Activated CD8-positive, alpha-beta memory T cell treated with anti-CD3 and anti-CD28 coated beads, Interleukin-2, amount 50 U/mL, for 4 hours (primary cell): Measurements from ENCODE around the gene CAMTA2.

Experiments used
- DNase-seq: peaks from one replicate; pipeline ENCODE4 v3.0.0-alpha.2; 2020

The CAMTA2 gene

GRCh38 chr17:4968486-4969046, 18.9 kb downstream of the CAMTA2 start:
- DNase-seq = no peak

DNA sequence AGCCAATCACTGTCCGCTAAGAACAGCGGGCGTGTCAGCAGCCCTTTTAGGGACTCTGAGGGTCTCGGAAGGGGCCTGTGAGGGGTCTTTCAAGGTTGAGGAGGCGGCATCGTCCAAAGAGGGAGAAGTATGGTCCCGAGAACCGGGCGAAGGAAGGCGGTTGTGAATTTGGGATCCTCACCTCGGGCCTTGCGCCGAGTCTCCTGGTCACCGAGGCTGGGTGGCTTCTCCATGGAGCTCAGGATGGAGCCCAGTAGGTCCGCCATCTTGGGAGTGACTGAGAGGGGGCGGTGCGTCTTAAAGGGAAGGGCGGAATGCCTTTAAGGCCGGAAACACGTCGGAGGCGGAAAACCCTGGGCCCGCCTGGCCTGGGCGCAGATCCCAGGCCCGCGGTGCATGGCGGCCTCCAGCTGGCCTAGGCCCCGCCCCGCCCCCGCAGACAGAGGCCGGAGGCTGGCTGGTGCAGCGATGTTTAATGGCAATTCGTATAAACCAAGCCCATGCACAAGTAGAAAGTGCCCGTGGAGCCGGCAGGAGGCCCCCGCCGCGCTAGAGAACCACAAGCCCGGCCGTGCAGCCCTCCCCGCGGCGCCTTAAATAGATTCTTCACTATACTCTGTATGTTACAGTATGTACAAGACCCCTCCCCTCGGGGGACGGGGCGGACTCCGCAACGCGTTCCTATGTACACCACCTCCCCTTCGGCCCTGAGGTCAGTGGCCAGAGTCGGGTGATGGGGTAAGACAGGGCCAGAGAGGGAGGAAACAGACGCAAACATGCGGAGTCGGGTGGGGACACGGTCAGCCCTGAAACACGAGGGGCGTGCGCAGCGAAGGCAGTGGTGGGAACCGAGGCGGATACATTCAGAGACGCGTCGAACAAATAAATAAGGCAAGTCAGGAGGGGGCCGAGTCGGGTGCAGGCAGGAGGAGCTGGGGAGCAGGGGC, 19.7 kb downstream of the CAMTA2 start, which contains the start of gene SPAG7:
Gene SPAG7 (minus strand): TSS at position 279 of the 947 bp plus-strand sequence. CDS start 13 bp downstream, at position 266.
- peak; percentile 90 for DNase-seq

GRCh38 chr17:4966844-4967538, 20.5 kb downstream of the CAMTA2 start:
- peak; percentile 88 for DNase-seq

- no peak for DNase-seq
These were observed 22.0 kb downstream of the CAMTA2 start for GRCh38 chr17:4965311-4965986.

DNA sequence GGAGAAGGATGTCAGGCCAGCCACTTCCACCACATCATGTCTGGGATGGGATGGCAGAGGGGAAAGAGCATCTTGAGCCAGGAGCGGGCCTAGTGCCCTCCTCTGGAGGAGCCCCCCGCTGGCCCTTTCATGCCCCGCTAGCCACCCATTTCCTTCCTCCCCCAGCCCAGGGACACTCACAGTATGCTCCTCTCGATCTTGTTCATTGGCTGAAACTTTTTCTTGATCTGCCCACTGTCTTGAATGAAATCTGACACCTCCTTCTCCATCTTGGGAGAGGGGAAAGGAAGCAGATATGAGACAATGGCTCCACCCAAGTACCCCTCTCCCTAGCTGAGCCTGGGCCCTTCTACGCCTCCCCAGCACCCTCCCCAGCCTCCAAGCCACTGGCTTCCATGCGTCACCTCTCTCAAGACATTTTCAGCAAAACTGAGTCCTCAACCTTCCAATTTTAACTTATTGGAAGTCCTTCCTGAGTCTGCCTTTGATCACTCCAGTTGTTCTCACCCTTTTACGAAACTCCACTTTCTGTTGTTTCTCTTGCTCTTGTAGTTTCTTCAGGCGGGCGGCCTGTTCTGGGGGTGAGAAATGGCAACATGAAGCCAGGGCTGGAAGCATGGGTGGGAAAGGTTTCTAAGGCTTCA, 27.1 kb downstream of the CAMTA2 start:
- DNase-seq = no peak

GRCh38 chr17:4959261-4959965, 28.1 kb downstream of the CAMTA2 start:
- DNase-seq = no peak

DNA sequence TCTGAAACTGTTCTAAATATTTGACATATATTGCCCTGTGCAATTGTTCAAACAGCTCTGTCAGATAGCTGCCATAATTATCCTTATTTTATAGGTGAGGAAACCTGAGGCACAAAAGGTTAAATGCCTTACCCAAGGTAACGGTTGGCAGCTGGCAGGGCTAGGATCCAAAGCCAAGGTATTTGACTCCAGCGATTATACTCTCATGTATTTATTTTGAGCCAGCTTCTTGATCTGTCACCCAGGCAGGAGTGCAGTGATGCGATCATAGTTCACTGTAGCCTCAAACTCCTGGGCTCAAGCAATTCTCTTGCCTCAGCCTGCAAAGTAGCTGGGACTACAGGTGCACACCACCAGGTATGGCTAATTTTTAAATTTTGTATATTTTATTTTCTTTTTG, 29.4 kb downstream of the CAMTA2 start:
- DNase-seq = no peak

DNA sequence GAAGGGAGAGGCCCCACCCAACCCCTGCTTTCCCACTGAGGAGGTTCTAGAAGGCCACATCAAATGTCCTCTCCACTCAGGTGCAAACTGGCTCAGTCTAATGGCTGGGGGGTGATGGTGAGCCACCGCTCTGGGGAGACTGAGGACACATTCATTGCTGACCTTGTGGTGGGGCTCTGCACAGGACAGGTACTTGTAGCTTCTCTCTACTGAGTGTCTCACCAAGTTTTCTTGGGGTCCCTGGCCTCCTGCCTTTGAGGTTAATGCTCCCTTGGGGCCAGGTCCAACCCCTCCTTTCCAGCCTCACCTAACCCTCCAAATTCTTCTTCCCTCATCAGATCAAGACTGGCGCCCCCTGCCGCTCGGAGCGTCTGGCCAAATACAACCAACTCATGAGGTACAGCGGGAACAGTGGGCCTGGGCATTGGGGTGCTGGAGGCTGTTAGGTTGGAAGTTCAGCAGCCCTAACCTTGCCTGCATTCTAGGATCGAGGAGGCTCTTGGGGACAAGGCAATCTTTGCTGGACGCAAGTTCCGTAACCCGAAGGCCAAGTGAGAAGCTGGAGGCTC, 30.9 kb downstream of the CAMTA2 start:
- peak; percentile 51 for DNase-seq

- no peak for DNase-seq
These were observed 32.4 kb downstream of the CAMTA2 start for GRCh38 chr17:4955091-4955490.

- no peak for DNase-seq
These were observed 34.0 kb downstream of the CAMTA2 start for GRCh38 chr17:4953451-4953961.

DNA sequence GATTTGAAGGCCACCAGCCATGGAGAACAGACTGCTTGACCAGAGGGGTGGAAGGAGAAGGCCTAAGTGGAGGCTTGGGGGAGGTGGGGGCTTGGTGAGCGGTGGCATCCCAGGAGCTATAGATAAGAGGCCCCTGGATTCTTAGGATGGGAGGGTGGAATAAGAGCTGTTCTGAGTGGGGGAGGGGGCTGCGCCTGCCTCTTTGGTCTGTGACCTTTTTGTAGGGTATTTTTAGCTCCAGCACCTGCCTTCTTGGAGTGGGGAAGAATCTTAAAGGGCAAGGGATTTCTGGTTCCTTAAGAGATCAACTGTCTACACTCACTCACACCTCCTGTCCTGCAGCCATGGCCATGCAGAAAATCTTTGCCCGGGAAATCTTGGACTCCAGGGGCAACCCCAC, 36.0 kb downstream of the CAMTA2 start:
- DNase-seq = no peak

GRCh38 chr17:4950746-4951204, 36.7 kb downstream of the CAMTA2 start, which contains the start of gene ENO3:
TSS of gene ENO3 (plus strand) at chr17:4951119. CDS start at chr17:4951830, 711 bp downstream.
- DNase-seq = no peak

GRCh38 chr17:4950075-4950745, 37.3 kb downstream of the CAMTA2 start:
- DNase-seq = peak; percentile 70

- DNase-seq = peak; percentile 74
These were observed 38.0 kb downstream of the CAMTA2 start for GRCh38 chr17:4949321-4950074.

DNA sequence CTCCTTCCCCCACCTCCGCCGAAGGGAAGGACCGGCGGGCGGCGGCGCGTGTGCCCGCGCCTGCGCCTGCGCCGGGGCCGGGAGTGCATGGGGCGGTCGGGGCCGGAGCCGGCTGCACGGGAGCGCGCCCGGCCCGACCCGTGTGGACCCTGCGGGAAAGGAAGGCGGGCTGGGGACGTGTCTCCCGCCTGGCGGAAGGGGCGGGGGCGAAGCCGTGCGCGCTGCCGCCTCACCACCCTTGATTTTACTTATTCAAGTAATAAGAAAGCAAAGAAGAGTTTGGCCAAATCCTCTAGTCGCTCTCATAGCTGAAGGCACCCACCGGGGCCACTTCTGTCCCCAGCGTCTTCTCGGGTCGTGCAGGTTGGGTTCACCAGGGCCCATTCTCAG, 38.5 kb downstream of the CAMTA2 start:
- DNase-seq = peak; percentile 66

- DNase-seq = peak; percentile 88
These were observed 39.1 kb downstream of the CAMTA2 start, which contains the start of gene PFN1 for GRCh38 chr17:4948166-4948930. TSS of gene PFN1 (minus strand) at chr17:4948530. CDS start at chr17:4948394, 136 bp downstream.

DNA sequence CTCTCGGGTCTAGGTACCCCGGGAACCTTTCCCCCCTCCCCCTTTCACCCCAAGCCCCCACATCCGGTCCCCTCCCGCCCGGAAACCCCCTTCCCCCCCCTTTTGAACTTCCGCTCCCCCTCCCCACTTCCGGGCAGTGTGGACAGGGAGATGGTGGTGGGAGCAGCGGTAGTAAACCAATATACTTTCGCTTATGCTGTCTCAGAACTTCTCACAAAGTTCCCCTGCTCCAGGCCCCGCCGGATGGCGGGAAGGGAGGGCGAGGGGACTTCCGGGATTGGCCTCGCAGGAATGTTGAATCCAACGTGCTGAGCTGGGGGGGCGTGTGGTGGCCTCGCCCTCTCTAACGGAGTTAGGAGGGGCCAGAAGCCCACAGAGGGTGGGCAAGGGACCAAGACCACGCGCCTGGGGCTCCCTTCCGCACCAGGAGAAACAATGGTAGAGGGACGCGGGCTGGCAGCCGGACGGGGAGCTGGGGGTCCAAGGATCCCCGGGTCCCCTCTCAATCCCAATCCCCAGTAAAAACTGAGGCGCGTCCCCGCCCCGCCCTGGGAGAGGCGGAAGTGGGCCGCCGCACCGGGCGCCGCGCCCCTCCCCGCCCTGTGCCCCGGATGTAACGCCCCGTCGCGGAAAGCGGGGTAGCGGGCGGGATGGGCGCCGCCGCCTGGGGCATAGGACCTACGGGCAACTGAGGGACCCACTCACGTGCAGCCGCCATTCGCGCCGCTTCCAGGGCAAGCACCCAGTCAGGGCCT, 39.9 kb downstream of the CAMTA2 start:
- peak; percentile 68 for DNase-seq

- DNase-seq = no peak
These were observed 40.5 kb downstream of the CAMTA2 start for GRCh38 chr17:4947010-4947410.
